GM12891 (cell line): ENCODE results near the gene TMEM63B.

Experiments used
- DNase-seq: peaks from one replicate; pipeline ENCODE4 v3.0.0; 2011; ENCODE audit warnings: low spot score; ENCODE audit not compliant: insufficient read length
- FAIRE-seq: peaks from 2 replicates; lab custom pipeline; 2011; peaks lifted over from hg19 to GRCh38; lab: Jason Lieb, UNC
- PAX5 ChIP-seq: IDR thresholded peaks from 2 replicates; pipeline ENCODE4 v1.6.1; 2011; ENCODE audit warnings: low read length, moderate library complexity, mild to moderate bottlenecking; ENCODE audit not compliant: insufficient read depth, severe bottlenecking
- POLR2A ChIP-seq: IDR thresholded peaks from 2 replicates; pipeline ENCODE4 v1.6.1; 2011; ENCODE audit warnings: low read depth, low read length, control low read depth
- POLR2AphosphoS5 ChIP-seq: IDR thresholded peaks from 2 replicates; pipeline ENCODE4 v1.6.1; 2011; ENCODE audit warnings: low read depth, low read length, control low read depth
- POU2F2 ChIP-seq: IDR thresholded peaks from 2 replicates; pipeline ENCODE4 v1.6.1; 2011; ENCODE audit warnings: low read depth, mild to moderate bottlenecking, control low read depth, low read length, moderate library complexity
- SPI1 ChIP-seq: IDR thresholded peaks from 2 replicates; pipeline ENCODE4 v1.6.1; 2011; ENCODE audit warnings: low read depth, low read length, control low read depth
- TAF1 ChIP-seq: IDR thresholded peaks from 2 replicates; pipeline ENCODE4 v1.6.1; 2011; ENCODE audit warnings: low read depth, low read length, control low read depth

TMEM63B gene

GRCh38 chr6:44152109-44152461, 24.7 kb downstream of the TMEM63B start:
- FAIRE-seq = no peak

GRCh38 chr6:44152533-44152932, 25.2 kb downstream of the TMEM63B start:
- TF ChIP-seq POLR2A (no peak), TAF1 (no peak), POLR2AphosphoS5 (no peak), SPI1 (no peak), POU2F2 (no peak), PAX5 (no peak)
- no peak for FAIRE-seq
- DNase-seq = no peak

More at GRCh38 chr6:44152109-44152461, 24.7 kb downstream of the TMEM63B start:
- no peak for DNase-seq
- TF ChIP-seq POLR2A (no peak), POLR2AphosphoS5 (no peak), SPI1 (no peak), PAX5 (no peak), TAF1 (no peak), POU2F2 (no peak)

GRCh38 chr6:44154067-44154466, 26.7 kb downstream of the TMEM63B start:
- FAIRE-seq = no peak
- TF ChIP-seq SPI1 = no peak
- TF ChIP-seq POLR2A = no peak
- no peak for TF ChIP-seq POLR2AphosphoS5
- no peak for TF ChIP-seq POU2F2
- TF ChIP-seq PAX5 = no peak
- no peak for TF ChIP-seq TAF1
- DNase-seq = no peak

- DNase-seq (no peak), FAIRE-seq (no peak)
- TF ChIP-seq POLR2A (no peak), POLR2AphosphoS5 (no peak), SPI1 (no peak), POU2F2 (no peak), TAF1 (no peak), PAX5 (no peak)
Measured at GRCh38 chr6:44156494-44157151, 29.3 kb downstream of the TMEM63B start.

GRCh38 chr6:44157152-44157521, 29.8 kb downstream of the TMEM63B start:
- no peak for DNase-seq
- TF ChIP-seq TAF1 (no peak), PAX5 (no peak), SPI1 (peak; percentile 51; the same call in 1 of the 2 replicates), POU2F2 (no peak), POLR2AphosphoS5 (no peak), POLR2A (no peak)
- FAIRE-seq = no peak

- no peak for FAIRE-seq
- no peak for DNase-seq
- TF ChIP-seq POLR2A = no peak
- no peak for TF ChIP-seq POLR2AphosphoS5
- TF ChIP-seq POU2F2 = no peak
- TF ChIP-seq TAF1 = no peak
- TF ChIP-seq SPI1 = no peak
- TF ChIP-seq PAX5 = no peak
Measured at GRCh38 chr6:44158770-44159228, 31.4 kb downstream of the TMEM63B start, which contains the start of gene CAPN11. Gene CAPN11 (plus strand): TSS chr6:44158820. CDS start chr6:44158849, 29 bp downstream.

- FAIRE-seq (no peak), DNase-seq (no peak)
- TF ChIP-seq POLR2AphosphoS5 (no peak), POLR2A (no peak), PAX5 (no peak), SPI1 (no peak), POU2F2 (no peak), TAF1 (no peak)
Measured at GRCh38 chr6:44161997-44162338, 34.6 kb downstream of the TMEM63B start.

- DNase-seq (no peak), FAIRE-seq (no peak)
- no peak for TF ChIP-seq POLR2A
- TF ChIP-seq POLR2AphosphoS5 = no peak
- TF ChIP-seq TAF1 = no peak
- TF ChIP-seq POU2F2 = no peak
- TF ChIP-seq SPI1 = no peak
- TF ChIP-seq PAX5 = no peak
Measured at GRCh38 chr6:44162876-44163625, 35.7 kb downstream of the TMEM63B start.

- FAIRE-seq (no peak), DNase-seq (no peak)
- no peak for TF ChIP-seq TAF1
- no peak for TF ChIP-seq SPI1
- no peak for TF ChIP-seq PAX5
- TF ChIP-seq POLR2AphosphoS5 = no peak
- no peak for TF ChIP-seq POU2F2
- TF ChIP-seq POLR2A = no peak
Measured at GRCh38 chr6:44166116-44166515, 38.8 kb downstream of the TMEM63B start.
